ENCODE measurements around the gene PRKCSH. TPM values are rescaled to one million over a fixed set of nuclear protein-coding genes. Genes with fewer than 3 reads are reported as not detected.

The PRKCSH gene, protein sequence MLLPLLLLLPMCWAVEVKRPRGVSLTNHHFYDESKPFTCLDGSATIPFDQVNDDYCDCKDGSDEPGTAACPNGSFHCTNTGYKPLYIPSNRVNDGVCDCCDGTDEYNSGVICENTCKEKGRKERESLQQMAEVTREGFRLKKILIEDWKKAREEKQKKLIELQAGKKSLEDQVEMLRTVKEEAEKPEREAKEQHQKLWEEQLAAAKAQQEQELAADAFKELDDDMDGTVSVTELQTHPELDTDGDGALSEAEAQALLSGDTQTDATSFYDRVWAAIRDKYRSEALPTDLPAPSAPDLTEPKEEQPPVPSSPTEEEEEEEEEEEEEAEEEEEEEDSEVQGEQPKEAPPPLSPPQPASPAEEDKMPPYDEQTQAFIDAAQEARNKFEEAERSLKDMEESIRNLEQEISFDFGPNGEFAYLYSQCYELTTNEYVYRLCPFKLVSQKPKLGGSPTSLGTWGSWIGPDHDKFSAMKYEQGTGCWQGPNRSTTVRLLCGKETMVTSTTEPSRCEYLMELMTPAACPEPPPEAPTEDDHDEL
- total RNA-seq, result 10 to 100 TPM; 78.0 to 82.8 TPM

- peak within 1 kb of the TSS; percentile 78 to 88 for H3K4me3 ChIP-seq
- H3K27me3 ChIP-seq, result no peaks in the 10 kb centered on the region
- H3K36me3 ChIP-seq, result peaks cover 26% of the 10 kb centered on the region
- TF ChIP-seq, protein P1, sequence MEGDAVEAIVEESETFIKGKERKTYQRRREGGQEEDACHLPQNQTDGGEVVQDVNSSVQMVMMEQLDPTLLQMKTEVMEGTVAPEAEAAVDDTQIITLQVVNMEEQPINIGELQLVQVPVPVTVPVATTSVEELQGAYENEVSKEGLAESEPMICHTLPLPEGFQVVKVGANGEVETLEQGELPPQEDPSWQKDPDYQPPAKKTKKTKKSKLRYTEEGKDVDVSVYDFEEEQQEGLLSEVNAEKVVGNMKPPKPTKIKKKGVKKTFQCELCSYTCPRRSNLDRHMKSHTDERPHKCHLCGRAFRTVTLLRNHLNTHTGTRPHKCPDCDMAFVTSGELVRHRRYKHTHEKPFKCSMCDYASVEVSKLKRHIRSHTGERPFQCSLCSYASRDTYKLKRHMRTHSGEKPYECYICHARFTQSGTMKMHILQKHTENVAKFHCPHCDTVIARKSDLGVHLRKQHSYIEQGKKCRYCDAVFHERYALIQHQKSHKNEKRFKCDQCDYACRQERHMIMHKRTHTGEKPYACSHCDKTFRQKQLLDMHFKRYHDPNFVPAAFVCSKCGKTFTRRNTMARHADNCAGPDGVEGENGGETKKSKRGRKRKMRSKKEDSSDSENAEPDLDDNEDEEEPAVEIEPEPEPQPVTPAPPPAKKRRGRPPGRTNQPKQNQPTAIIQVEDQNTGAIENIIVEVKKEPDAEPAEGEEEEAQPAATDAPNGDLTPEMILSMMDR (IDR thresholded peaks at IDR 0.05), result peak; percentile 81 to 84
- peaks cover 0 to 18% of the 10 kb centered on the region in 2 donors for H3K4me1 ChIP-seq
- H3K9me3 ChIP-seq, result no peaks in the 10 kb centered on the region
- peak within 1 kb of the TSS; percentile 60 to 63 for H3K27ac ChIP-seq
- DNase-seq (ENCODE audit: low spot score), result peak; percentile 99
Measured at GRCh38 chr19:11435057-11435832, at the start of gene PRKCSH, which contains the start of gene ODAD3. Gene PRKCSH, plus strand, starts transcription at chr19:11435635. Its CDS starts 483 bp downstream, at chr19:11436118. Gene ODAD3, minus strand, starts transcription at chr19:11435121. Its CDS starts 105 bp downstream, at chr19:11435016.

- Histone ChIP-seq H3K4me1 (peaks cover 0 to 21% of the 10 kb centered on the region in 2 donors), H3K9me3 (peaks cover 0 to 11% of the 10 kb centered on the region in 2 donors), H3K27ac (no peak overlapping the region), H3K36me3 (no peaks in the 10 kb centered on the region), H3K27me3 (no peaks in the 10 kb centered on the region), H3K4me3 (no peak overlapping the region)
- DNase-seq (ENCODE audit: low spot score), result no peak
- TF ChIP-seq, protein P1 (IDR thresholded peaks at IDR 0.05), result no peak
Measured at GRCh38 chr19:11387162-11388034, 48.0 kb upstream of the PRKCSH start.

GRCh38 chr19:11390359-11390758 is 45.1 kb upstream of the PRKCSH start:
- H3K4me1 ChIP-seq, result no peaks in the 10 kb centered on the region
- peaks cover 0 to 11% of the 10 kb centered on the region in 2 donors for H3K9me3 ChIP-seq
- H3K36me3 ChIP-seq, result no peaks in the 10 kb centered on the region
- H3K27ac ChIP-seq, result no peak overlapping the region
- no peak for DNase-seq (ENCODE audit: low spot score)
- TF ChIP-seq, protein P1 (IDR thresholded peaks at IDR 0.05), result no peak
- no peak overlapping the region for H3K4me3 ChIP-seq
- H3K27me3 ChIP-seq, result no peaks in the 10 kb centered on the region

DNA sequence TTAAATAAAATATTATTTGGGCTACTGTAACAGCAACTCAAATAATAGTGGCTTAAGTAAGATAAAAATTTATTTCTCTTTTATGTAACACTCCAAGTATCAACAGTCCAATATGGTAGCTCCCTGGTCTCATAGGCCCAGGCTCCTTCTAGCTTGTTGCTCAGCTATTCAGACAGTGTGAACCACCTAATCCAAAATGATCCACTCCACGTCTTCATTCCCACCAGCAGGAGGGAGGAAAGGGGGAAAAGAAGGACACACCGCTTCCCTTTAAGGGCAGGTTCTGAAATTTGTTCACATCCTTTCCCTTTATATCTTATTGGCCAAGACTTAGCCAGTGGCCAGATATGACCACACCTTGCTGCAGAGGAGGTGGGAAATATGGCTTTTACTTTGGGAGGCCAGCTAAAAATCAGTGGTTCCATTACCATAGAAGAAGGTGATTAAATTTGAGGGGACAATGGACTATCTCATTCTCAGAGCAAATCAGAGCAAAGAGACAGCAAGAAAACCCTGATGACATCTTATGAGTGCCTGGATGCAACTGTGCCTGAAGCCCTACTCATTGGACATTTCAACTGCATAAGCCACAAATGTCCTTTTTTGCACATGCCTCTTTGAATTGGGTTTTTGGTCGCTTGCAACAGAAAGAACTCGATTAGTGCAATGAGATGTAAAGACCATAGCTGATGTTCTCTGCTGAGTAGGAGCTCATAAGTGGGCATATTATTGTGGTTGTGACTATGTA is 44.3 kb upstream of the PRKCSH start:
- no peaks in the 10 kb centered on the region for H3K36me3 ChIP-seq
- no peak overlapping the region for H3K27ac ChIP-seq
- TF ChIP-seq, protein P1 (IDR thresholded peaks at IDR 0.05), result no peak
- no peak for DNase-seq (ENCODE audit: low spot score)
- H3K27me3 ChIP-seq, result no peaks in the 10 kb centered on the region
- H3K4me3 ChIP-seq, result no peak overlapping the region
- H3K9me3 ChIP-seq, result peaks cover 0 to 11% of the 10 kb centered on the region in 2 donors
- no peaks in the 10 kb centered on the region for H3K4me1 ChIP-seq

All from right atrium auricular region (tissue), 2 donors.